ENCODE data around the gene MORC2. TPM values are rescaled to one million over a fixed set of nuclear protein-coding genes. Genes with fewer than 3 reads are reported as not detected.

Gene MORC2
- total and polyA plus RNA-seq, 2 of the 13 experiments (the other 11 are each of a cell fraction or from before 2014, with no cell fraction given), result 11.9 to 18.3 TPM

- TF ChIP-seq FUBP1 (CRISPR knock-in tag; IDR thresholded peaks at IDR 0.05; ENCODE audit: borderline replicate concordance), result no peak
- TF ChIP-seq ZGPAT (CRISPR knock-in tag; IDR thresholded peaks at IDR 0.05), result no peak; the same call in 1 of the 2 replicates
- TF ChIP-seq SIN3A (IDR thresholded peaks at IDR 0.05; ENCODE audit: borderline replicate concordance, low read depth, low read length), result no peak
- TF ChIP-seq ZBTB40 (IDR thresholded peaks at IDR 0.05), result no peak
- no peak for TF ChIP-seq ZBTB40 (CRISPR knock-in tag; IDR thresholded peaks at IDR 0.05)
- TF ChIP-seq ZNF12 (CRISPR knock-in tag; IDR thresholded peaks at IDR 0.05), result no peak
- peak; percentile 45; the same call in 1 of the 2 replicates for TF ChIP-seq NR2F6 (IDR thresholded peaks at IDR 0.05)
- TF ChIP-seq NR2F6 (CRISPR knock-in tag; IDR thresholded peaks at IDR 0.05), result peak; percentile 78
- no peak for TF ChIP-seq ELF4 (CRISPR knock-in tag; IDR thresholded peaks at IDR 0.05; ENCODE audit: borderline replicate concordance)
- no peak for TF ChIP-seq E2F5 (CRISPR knock-in tag; conservative IDR thresholded peaks at IDR 0.05)
- no peak for TF ChIP-seq ZNF3 (CRISPR knock-in tag; IDR thresholded peaks at IDR 0.05)
- TF ChIP-seq ZBTB20 (CRISPR knock-in tag; IDR thresholded peaks at IDR 0.05; ENCODE audit: borderline replicate concordance, low read depth), result no peak
- TF ChIP-seq CEBPG (CRISPR knock-in tag; IDR thresholded peaks at IDR 0.05), result peak; percentile 12; the same call in 1 of the 2 replicates
- TF ChIP-seq BATF2 (CRISPR knock-in tag; IDR thresholded peaks at IDR 0.05), result no peak
- TF ChIP-seq ZNF446 (CRISPR knock-in tag; IDR thresholded peaks at IDR 0.05), result no peak
- no peak for TF ChIP-seq ZNF44 (CRISPR knock-in tag; IDR thresholded peaks at IDR 0.05)
These were observed 87.0 kb downstream of the MORC2 start (continued) for GRCh38 chr22:30881361-30882183.

All from HepG2 (cell line).